Effector CD4-positive, alpha-beta T cell (primary cell): Measurements from ENCODE around the gene VANGL2.

ENCODE experiments used
- DNase-seq: peaks from one replicate; pipeline ENCODE4 v3.0.0-alpha.2; 2020

Gene VANGL2

GRCh38 chr1:160406131-160406968 lies 6.0 kb downstream of the VANGL2 start:
- DNase-seq: no peak

GRCh38 chr1:160407839-160408801 lies 7.8 kb downstream of the VANGL2 start:
- no peak for DNase-seq

GRCh38 chr1:160408864-160409263 lies 8.5 kb downstream of the VANGL2 start:
- DNase-seq: no peak

GRCh38 chr1:160409486-160409885 lies 9.1 kb downstream of the VANGL2 start:
- no peak for DNase-seq

GRCh38 chr1:160410406-160411005 lies 10.1 kb downstream of the VANGL2 start:
- DNase-seq: no peak

- no peak for DNase-seq
Measured at GRCh38 chr1:160411271-160412027, 11.1 kb downstream of the VANGL2 start.

GRCh38 chr1:160412028-160412362 lies 11.6 kb downstream of the VANGL2 start:
- DNase-seq: no peak

GRCh38 chr1:160413716-160414115 lies 13.4 kb downstream of the VANGL2 start:
- no peak for DNase-seq

- DNase-seq: no peak
Measured at GRCh38 chr1:160414881-160415280, 14.5 kb downstream of the VANGL2 start.

- no peak for DNase-seq
Measured at GRCh38 chr1:160415696-160416290, 15.4 kb downstream of the VANGL2 start.

- DNase-seq: no peak
Measured at GRCh38 chr1:160416369-160416768, 16.0 kb downstream of the VANGL2 start.

- DNase-seq: no peak
Measured at GRCh38 chr1:160418483-160418882, 18.1 kb downstream of the VANGL2 start.

- DNase-seq: no peak
Measured at GRCh38 chr1:160419150-160419837, 18.9 kb downstream of the VANGL2 start.

- DNase-seq: no peak
Measured at GRCh38 chr1:160419838-160420169, 19.4 kb downstream of the VANGL2 start.

GRCh38 chr1:160420881-160421842 lies 20.8 kb downstream of the VANGL2 start:
- DNase-seq: no peak

- no peak for DNase-seq
Measured at GRCh38 chr1:160421881-160422280, 21.5 kb downstream of the VANGL2 start.

GRCh38 chr1:160423966-160424365 lies 23.6 kb downstream of the VANGL2 start:
- no peak for DNase-seq

GRCh38 chr1:160425847-160426246 lies 25.5 kb downstream of the VANGL2 start:
- no peak for DNase-seq

GRCh38 chr1:160427625-160428024 lies 27.3 kb downstream of the VANGL2 start:
- DNase-seq: no peak

GRCh38 chr1:160428053-160428452 lies 27.7 kb downstream of the VANGL2 start:
- DNase-seq: no peak
